Activated CD4-positive, alpha-beta memory T cell treated with anti-CD3 and anti-CD28 coated beads for 36 hours (primary cell): ENCODE measurements around the gene NCOA3. TPM values are rescaled to one million over a fixed set of nuclear protein-coding genes. Genes with fewer than 3 reads are reported as not detected.

Experiments
- CTCF ChIA-PET: fragments of 350-600 bp; sonication (Branson Sonifier 250); formaldehyde crosslinking; loops from one replicate; lab custom pipeline; 2021; ENCODE audit warnings: antibody characterized with exemption, inconsistent platforms; lab: Charles Lee
- POLR2A ChIA-PET: fragments of 350-600 bp; sonication (Branson Sonifier 250); formaldehyde crosslinking; loops from one replicate; lab custom pipeline; 2021; ENCODE audit warnings: antibody characterized with exemption; lab: Charles Lee
- DNase-seq: peaks from one replicate; pipeline ENCODE4 v3.0.0-alpha.2; 2020
- H3K27ac Mint-ChIP-seq: one replicate; pipeline ENCODE4 v1.8.0; 2021; ENCODE audit warnings: mixed read lengths
- H3K27me3 Mint-ChIP-seq: one replicate; pipeline ENCODE4 v1.8.0; 2021; ENCODE audit warnings: mixed read lengths
- H3K36me3 Mint-ChIP-seq: one replicate; pipeline ENCODE4 v1.8.0; 2021; ENCODE audit warnings: mixed read lengths
- H3K4me1 Mint-ChIP-seq: one replicate; pipeline ENCODE4 v1.8.0; 2021; ENCODE audit warnings: low read depth, mixed read lengths
- H3K4me3 Mint-ChIP-seq: one replicate; pipeline ENCODE4 v1.8.0; 2021; ENCODE audit warnings: mild to moderate bottlenecking, mixed read lengths
- H3K9me3 Mint-ChIP-seq: one replicate; pipeline ENCODE4 v1.8.0; 2021; ENCODE audit warnings: mixed read lengths
- intact Hi-C: fragments of 100-400 bp; cut with micrococcal nuclease; formaldehyde crosslinking; loops from one replicate; pipeline ENCODE4 v1.15.1; 2023
- total RNA-seq, 2 experiments: library from RNA; stranded (reverse); gene quantifications; one replicate each; pipeline ENCODE4 v1.2.3, GENCODE V29; 2021

The NCOA3 gene
- total RNA-seq, 2 experiments from 2014 or later: 72.0 to 81.8 TPM

GRCh38 chr20:47609001-47609400 lies 107.3 kb downstream of the NCOA3 start:
- Mint-ChIP-seq H3K4me1 (peaks cover 86% of the 10 kb centered on the region), H3K9me3 (peaks cover 6% of the 10 kb centered on the region), H3K27me3 (no peaks in the 10 kb centered on the region), H3K36me3 (peaks cover 23% of the 10 kb centered on the region), H3K4me3 (no peak overlapping the region), H3K27ac (peak overlapping the region; percentile 84)
- ChIA-PET CTCF (interaction anchor here (0.6 to 4.4 kb wide), 6 partner anchors 12 to 413 kb away, joined by 3 to 23 read pairs (median 3); partner anchors contain the start of gene NCOA3), POLR2A (interaction anchor here (1.3 to 2.3 kb wide), 4 partner anchors 107 to 253 kb away, joined by 4 to 8 read pairs (median 8); partner anchors contain the start of genes NCOA3 and ZMYND8)
- intact Hi-C loops: loop anchor here (5.0 kb wide), 1 partner anchor 42 kb away; no protein-coding TSS in a partner anchor
- no peak for DNase-seq

- CTCF ChIA-PET: interaction anchor here (0.6 to 4.4 kb wide), 9 partner anchors 10 to 338 kb away, joined by 3 to 23 read pairs (median 4); partner anchors contain the start of gene NCOA3
- peak; percentile 91 for DNase-seq
- Mint-ChIP-seq H3K36me3 (peaks cover 25% of the 10 kb centered on the region), H3K27me3 (no peaks in the 10 kb centered on the region), H3K27ac (peak overlapping the region; percentile 90), H3K4me3 (peak overlapping the region; percentile 67), H3K9me3 (peaks cover 6% of the 10 kb centered on the region), H3K4me1 (peaks cover 86% of the 10 kb centered on the region)
- intact Hi-C loops: loop anchor here (1.0 kb wide), 3 partner anchors 107 to 153 kb away; no protein-coding TSS in a partner anchor
- POLR2A ChIA-PET: interaction anchor here (0.6 to 2.3 kb wide), 8 partner anchors 107 to 1754 kb away, joined by 3 to 8 read pairs (median 4); partner anchors contain the start of genes NCOA3 and ZMYND8
Observed at GRCh38 chr20:47610247-47610944, 108.7 kb downstream of the NCOA3 start.

GRCh38 chr20:47610945-47611250 lies 109.2 kb downstream of the NCOA3 start:
- CTCF ChIA-PET: interaction anchor here (1.0 to 4.4 kb wide), 6 partner anchors 10 to 338 kb away, joined by 3 to 23 read pairs (median 9); partner anchors contain the start of gene NCOA3
- DNase-seq: no peak
- Mint-ChIP-seq H3K36me3 (peaks cover 25% of the 10 kb centered on the region), H3K4me3 (peak overlapping the region; percentile 67), H3K4me1 (peaks cover 81% of the 10 kb centered on the region), H3K27me3 (no peaks in the 10 kb centered on the region), H3K9me3 (peaks cover 6% of the 10 kb centered on the region), H3K27ac (peak overlapping the region; percentile 90)
- POLR2A ChIA-PET: interaction anchor here (0.6 to 2.3 kb wide), 5 partner anchors 107 to 1753 kb away, joined by 3 to 8 read pairs (median 7); partner anchors contain the start of genes NCOA3 and ZMYND8
- intact Hi-C loops: loop anchor here (1.0 kb wide), 3 partner anchors 108 to 154 kb away; no protein-coding TSS in a partner anchor

GRCh38 chr20:47611785-47612184 lies 110.1 kb downstream of the NCOA3 start:
- no peak for DNase-seq
- Mint-ChIP-seq H3K36me3 (peaks cover 17% of the 10 kb centered on the region), H3K4me3 (no peak overlapping the region), H3K27me3 (no peaks in the 10 kb centered on the region), H3K27ac (peak overlapping the region; percentile 90), H3K9me3 (peaks cover 6% of the 10 kb centered on the region), H3K4me1 (peaks cover 78% of the 10 kb centered on the region)
- ChIA-PET POLR2A (interaction anchor here (2.0 kb wide), 1 partner anchor 108 kb away, joined by 4 read pairs; no protein-coding TSS in a partner anchor), CTCF (interaction anchor here (0.8 to 4.4 kb wide), 6 partner anchors 9 to 415 kb away, joined by 3 to 23 read pairs (median 6); partner anchors contain the start of gene NCOA3)
- intact Hi-C loops: no loop called here

GRCh38 chr20:47612670-47613069 lies 111.0 kb downstream of the NCOA3 start:
- peaks cover 16% of the 10 kb centered on the region for H3K36me3 Mint-ChIP-seq
- no peak overlapping the region for H3K4me3 Mint-ChIP-seq
- H3K27me3 Mint-ChIP-seq: no peaks in the 10 kb centered on the region
- peaks cover 76% of the 10 kb centered on the region for H3K4me1 Mint-ChIP-seq
- ChIA-PET POLR2A (no interaction called here), CTCF (interaction anchor here (0.9 to 4.4 kb wide), 4 partner anchors 8 to 229 kb away, joined by 4 to 23 read pairs (median 8); partner anchors contain the start of gene NCOA3)
- peak overlapping the region; percentile 90 for H3K27ac Mint-ChIP-seq
- peaks cover 6% of the 10 kb centered on the region for H3K9me3 Mint-ChIP-seq
- no peak for DNase-seq
- intact Hi-C loops: no loop called here

- Mint-ChIP-seq H3K36me3 (peaks cover 11% of the 10 kb centered on the region), H3K27ac (peak overlapping the region; percentile 77), H3K4me1 (peaks cover 58% of the 10 kb centered on the region), H3K27me3 (no peaks in the 10 kb centered on the region), H3K4me3 (no peak overlapping the region), H3K9me3 (peaks cover under 1% of the 10 kb centered on the region)
- intact Hi-C loops: no loop called here
- ChIA-PET CTCF (interaction anchor here (0.6 to 2.4 kb wide), 6 partner anchors 10 to 342 kb away, joined by 3 to 15 read pairs (median 3); no protein-coding TSS in a partner anchor), POLR2A (interaction anchor here (0.5 kb wide), 1 partner anchor 17 kb away, joined by 3 read pairs; no protein-coding TSS in a partner anchor)
- DNase-seq: no peak
Observed at GRCh38 chr20:47614703-47615309, 113.1 kb downstream of the NCOA3 start.

- POLR2A ChIA-PET: no interaction called here
- peak overlapping the region; percentile 65 for H3K27ac Mint-ChIP-seq
Observed at GRCh38 chr20:47618479-47618878, 116.8 kb downstream of the NCOA3 start.

GRCh38 chr20:47620808-47621805 lies 119.4 kb downstream of the NCOA3 start:
- intact Hi-C loops: loop anchor here (1.0 to 2.0 kb wide), 2 partner anchors 236 to 347 kb away; no protein-coding TSS in a partner anchor
- CTCF ChIA-PET: interaction anchor here (0.6 to 3.7 kb wide), 34 partner anchors 9 to 416 kb away, joined by 3 to 60 read pairs (median 3); partner anchors contain the start of genes NCOA3 and ZMYND8
- Mint-ChIP-seq H3K36me3 (peaks cover 23% of the 10 kb centered on the region), H3K4me3 (no peak overlapping the region), H3K27me3 (no peaks in the 10 kb centered on the region), H3K9me3 (no peaks in the 10 kb centered on the region), H3K4me1 (peaks cover 33% of the 10 kb centered on the region), H3K27ac (peak overlapping the region; percentile 11)
- POLR2A ChIA-PET: interaction anchor here (0.6 to 0.8 kb wide), 3 partner anchors 49 to 348 kb away, joined by 3 read pairs; no protein-coding TSS in a partner anchor
- no peak for DNase-seq

More at GRCh38 chr20:47618479-47618878, 116.8 kb downstream of the NCOA3 start:
- Mint-ChIP-seq H3K27me3 (no peaks in the 10 kb centered on the region), H3K36me3 (peaks cover 15% of the 10 kb centered on the region), H3K4me3 (no peak overlapping the region), H3K4me1 (peaks cover 40% of the 10 kb centered on the region), H3K9me3 (no peaks in the 10 kb centered on the region)
- no peak for DNase-seq
- intact Hi-C loops: no loop called here
- CTCF ChIA-PET: interaction anchor here (1.6 to 3.7 kb wide), 2 partner anchors 234 to 346 kb away, joined by 6 to 60 read pairs; no protein-coding TSS in a partner anchor

GRCh38 chr20:47622118-47622665 lies 120.5 kb downstream of the NCOA3 start:
- Mint-ChIP-seq H3K4me3 (no peak overlapping the region), H3K27me3 (no peaks in the 10 kb centered on the region), H3K36me3 (peaks cover 31% of the 10 kb centered on the region), H3K9me3 (no peaks in the 10 kb centered on the region), H3K27ac (peak overlapping the region; percentile 59), H3K4me1 (peaks cover 26% of the 10 kb centered on the region)
- intact Hi-C loops: no loop called here
- ChIA-PET CTCF (interaction anchor here (0.7 to 3.7 kb wide), 9 partner anchors 45 to 350 kb away, joined by 3 to 60 read pairs (median 11); partner anchors contain the start of gene NCOA3), POLR2A (no interaction called here)
- no peak for DNase-seq

- no peak overlapping the region for H3K27ac Mint-ChIP-seq
- DNase-seq: no peak
- H3K4me3 Mint-ChIP-seq: no peak overlapping the region
- CTCF ChIA-PET: interaction anchor here (0.6 to 3.0 kb wide), 6 partner anchors 62 to 425 kb away, joined by 3 to 36 read pairs (median 5); no protein-coding TSS in a partner anchor
- H3K36me3 Mint-ChIP-seq: peaks cover 40% of the 10 kb centered on the region
- no peaks in the 10 kb centered on the region for H3K27me3 Mint-ChIP-seq
- peaks cover 22% of the 10 kb centered on the region for H3K4me1 Mint-ChIP-seq
- intact Hi-C loops: no loop called here
- no peaks in the 10 kb centered on the region for H3K9me3 Mint-ChIP-seq
- POLR2A ChIA-PET: interaction anchor here (1.5 kb wide), 1 partner anchor 121 kb away, joined by 3 read pairs; the partner anchor contains the start of gene NCOA3
Observed at GRCh38 chr20:47623206-47623605, 121.5 kb downstream of the NCOA3 start.
